Activated CD8-positive, alpha-beta T cell treated with anti-CD3 and anti-CD28 coated beads, Interleukin-2, amount 10 ng/mL, durations not matched to agents 7 days and 5 days (primary cell): ENCODE measurements around the gene PCDHA5. TPM values are rescaled to one million over a fixed set of nuclear protein-coding genes. Genes with fewer than 3 reads are reported as not detected.
"Not testable (repeated sequence)": the region's sequence is repeated elsewhere in the genome, so short reads cannot be mapped to it uniquely, and the experiment has no call there.

Experiments used
- ATAC-seq: fragments of 150-1000 bp; cut with Tn5 transposase; one replicate; pipeline ENCODE4 v1.10.0; 2021; ENCODE audit warnings: moderate library complexity
- CTCF ChIA-PET: fragments of 350-600 bp; sonication (Branson Sonifier 250); formaldehyde crosslinking; loops from one replicate; lab custom pipeline; 2021; ENCODE audit warnings: antibody characterized with exemption; lab: Charles Lee
- POLR2A ChIA-PET: fragments of 350-600 bp; sonication (Branson Sonifier 250); formaldehyde crosslinking; loops from one replicate; lab custom pipeline; 2021; ENCODE audit warnings: antibody characterized with exemption; lab: Charles Lee
- DNase-seq: peaks from one replicate; pipeline ENCODE4 v3.0.0-alpha.2; 2020
- H3K27ac Mint-ChIP-seq: one replicate; pipeline ENCODE4 v1.8.0; 2021; ENCODE audit warnings: mild to moderate bottlenecking, mixed read lengths
- H3K27me3 Mint-ChIP-seq: one replicate; pipeline ENCODE4 v1.8.0; 2021; ENCODE audit warnings: low read depth, mixed read lengths
- H3K36me3 Mint-ChIP-seq: one replicate; pipeline ENCODE4 v1.8.0; 2021; ENCODE audit warnings: low read depth, mixed read lengths
- H3K4me1 Mint-ChIP-seq: one replicate; pipeline ENCODE4 v1.8.0; 2021; ENCODE audit warnings: low read depth, mixed read lengths
- H3K4me3 Mint-ChIP-seq: one replicate; pipeline ENCODE4 v1.8.0; 2021; ENCODE audit warnings: mild to moderate bottlenecking, mixed read lengths
- H3K9me3 Mint-ChIP-seq: one replicate; pipeline ENCODE4 v1.8.0; 2022; ENCODE audit warnings: mixed read lengths; ENCODE audit not compliant: insufficient read depth
- total RNA-seq, 2 experiments: library from RNA; stranded (reverse); gene quantifications; one replicate each; pipeline ENCODE4 v1.2.3, GENCODE V29; 2021

PCDHA5 gene
- total RNA-seq, result not detected

- Mint-ChIP-seq H3K27ac (no peak within 1 kb of the TSS), H3K4me1 (no peaks in the 10 kb centered on the region), H3K4me3 (no peak within 1 kb of the TSS), H3K9me3 (peaks cover 13% of the 10 kb centered on the region), H3K27me3 (no peaks in the 10 kb centered on the region), H3K36me3 (peaks cover 2% of the 10 kb centered on the region)
- ATAC-seq (no peak), DNase-seq (peak; percentile 39)
- CTCF ChIA-PET, result interaction anchor here (1.0 kb wide), 1 partner anchor 14 kb away, joined by 3 read pairs; no protein-coding TSS in a partner anchor
- POLR2A ChIA-PET, result no interaction called here
These were observed at the start of gene PCDHA5 for GRCh38 chr5:140821375-140822280. Gene PCDHA5, plus strand, starts transcription at chr5:140821613.

- Mint-ChIP-seq H3K9me3 (peaks cover 35% of the 10 kb centered on the region), H3K36me3 (no peaks in the 10 kb centered on the region), H3K4me1 (no peaks in the 10 kb centered on the region), H3K27ac (no peak overlapping the region), H3K4me3 (no peak overlapping the region), H3K27me3 (no peaks in the 10 kb centered on the region)
- ChIA-PET POLR2A (no interaction called here), CTCF (no interaction called here)
- ATAC-seq (no peak), DNase-seq (no peak)
These were observed 40.9 kb upstream of the PCDHA5 start for GRCh38 chr5:140780512-140780911.

GRCh38 chr5:140785905-140786686 is 35.3 kb upstream of the PCDHA5 start, which contains the start of gene PCDHA1:
Gene PCDHA1, plus strand, starts transcription at chr5:140786140.
- H3K4me3 Mint-ChIP-seq, result peak within 1 kb of the TSS; percentile 5
- DNase-seq (no peak), ATAC-seq (no peak)
- H3K4me1 Mint-ChIP-seq, result peaks cover 1% of the 10 kb centered on the region
- ChIA-PET POLR2A (no interaction called here), CTCF (interaction anchor here (2.0 kb wide), 1 partner anchor 55 kb away, joined by 6 read pairs; the partner anchor contains the start of gene PCDHA8)
- peaks cover 6% of the 10 kb centered on the region for H3K36me3 Mint-ChIP-seq
- H3K9me3 Mint-ChIP-seq, result peaks cover 37% of the 10 kb centered on the region
- H3K27me3 Mint-ChIP-seq, result peaks cover 3% of the 10 kb centered on the region
- H3K27ac Mint-ChIP-seq, result no peak within 1 kb of the TSS

- H3K36me3 Mint-ChIP-seq, DNase-seq, H3K4me3 Mint-ChIP-seq, CTCF ChIA-PET, ATAC-seq, H3K27me3 Mint-ChIP-seq, H3K27ac Mint-ChIP-seq, H3K4me1 Mint-ChIP-seq, POLR2A ChIA-PET: not testable (repeated sequence)
- H3K9me3 Mint-ChIP-seq, result peaks cover 37% of the 10 kb centered on the region
These were observed 34.0 kb upstream of the PCDHA5 start for GRCh38 chr5:140787422-140787821.

GRCh38 chr5:140787849-140788504 is 33.4 kb upstream of the PCDHA5 start:
- peaks cover 37% of the 10 kb centered on the region for H3K9me3 Mint-ChIP-seq
- H3K4me1 Mint-ChIP-seq, result not testable (repeated sequence)

GRCh38 chr5:140791089-140791488 is 30.3 kb upstream of the PCDHA5 start:
- Mint-ChIP-seq H3K27ac (no peak overlapping the region), H3K4me3 (no peak overlapping the region), H3K4me1 (no peaks in the 10 kb centered on the region), H3K36me3 (peaks cover 5% of the 10 kb centered on the region), H3K27me3 (peaks cover 3% of the 10 kb centered on the region), H3K9me3 (peaks cover 29% of the 10 kb centered on the region)
- DNase-seq (no peak), ATAC-seq (no peak)
- POLR2A ChIA-PET, result no interaction called here
- CTCF ChIA-PET, result no interaction called here

More at GRCh38 chr5:140787849-140788504, 33.4 kb upstream of the PCDHA5 start:
- CTCF ChIA-PET, ATAC-seq, H3K36me3 Mint-ChIP-seq, H3K4me3 Mint-ChIP-seq, H3K27ac Mint-ChIP-seq, H3K27me3 Mint-ChIP-seq, POLR2A ChIA-PET, DNase-seq: not testable (repeated sequence)

GRCh38 chr5:140794595-140795258 is 26.7 kb upstream of the PCDHA5 start, which contains the start of gene PCDHA2:
Gene PCDHA2, plus strand, starts transcription at chr5:140794852.
- Mint-ChIP-seq H3K9me3 (peaks cover 13% of the 10 kb centered on the region), H3K4me1 (no peaks in the 10 kb centered on the region), H3K4me3 (no peak within 1 kb of the TSS), H3K27ac (no peak within 1 kb of the TSS), H3K36me3 (peaks cover 1% of the 10 kb centered on the region), H3K27me3 (no peaks in the 10 kb centered on the region)
- ChIA-PET POLR2A (no interaction called here), CTCF (interaction anchor here (1.3 kb wide), 1 partner anchor 11 kb away, joined by 3 read pairs; no protein-coding TSS in a partner anchor)
- DNase-seq (no peak), ATAC-seq (no peak)

- Mint-ChIP-seq H3K9me3 (peaks cover 11% of the 10 kb centered on the region), H3K4me3 (no peak overlapping the region), H3K36me3 (peaks cover 1% of the 10 kb centered on the region), H3K27ac (no peak overlapping the region), H3K27me3 (no peaks in the 10 kb centered on the region), H3K4me1 (no peaks in the 10 kb centered on the region)
- ATAC-seq (no peak), DNase-seq (no peak)
- ChIA-PET CTCF (interaction anchor here (1.3 kb wide), 1 partner anchor 11 kb away, joined by 3 read pairs; no protein-coding TSS in a partner anchor), POLR2A (interaction anchor here (0.6 kb wide), 1 partner anchor 20 kb away, joined by 3 read pairs; no protein-coding TSS in a partner anchor)
These were observed 26.2 kb upstream of the PCDHA5 start for GRCh38 chr5:140795259-140795641.

GRCh38 chr5:140796072-140796717 is 25.2 kb upstream of the PCDHA5 start:
- DNase-seq, H3K4me1 Mint-ChIP-seq, H3K27me3 Mint-ChIP-seq, H3K4me3 Mint-ChIP-seq, ATAC-seq, H3K27ac Mint-ChIP-seq, H3K36me3 Mint-ChIP-seq, CTCF ChIA-PET: not testable (repeated sequence)
- POLR2A ChIA-PET, result interaction anchor here (0.6 kb wide), 2 partner anchors 19 to 411 kb away, joined by 3 read pairs; no protein-coding TSS in a partner anchor
- peaks cover 14% of the 10 kb centered on the region for H3K9me3 Mint-ChIP-seq

GRCh38 chr5:140796718-140797095 is 24.7 kb upstream of the PCDHA5 start:
- H3K27ac Mint-ChIP-seq, result no peak overlapping the region
- CTCF ChIA-PET, result no interaction called here
- peaks cover 19% of the 10 kb centered on the region for H3K9me3 Mint-ChIP-seq
- POLR2A ChIA-PET, result interaction anchor here (0.6 kb wide), 1 partner anchor 410 kb away, joined by 3 read pairs; no protein-coding TSS in a partner anchor
- peaks cover 1% of the 10 kb centered on the region for H3K36me3 Mint-ChIP-seq
- no peak overlapping the region for H3K4me3 Mint-ChIP-seq
- no peak for DNase-seq
- H3K4me1 Mint-ChIP-seq, result no peaks in the 10 kb centered on the region
- no peaks in the 10 kb centered on the region for H3K27me3 Mint-ChIP-seq
- ATAC-seq, result no peak
